OCI-LY1 (cell line): ENCODE results near the gene ASRGL1.

Source experiments
- H2AFZ ChIP-seq: fragments of 200-600 bp; sonication (generic), shearing (Covaris generic); 2 replicates; pipeline ENCODE4 v1.6.0; 2014; ENCODE audit warnings: antibody characterized with exemption, mild to moderate bottlenecking, low read length
- H3F3A ChIP-seq: fragments of 200-600 bp; sonication (generic), shearing (Covaris generic); 2 replicates; pipeline ENCODE4 v1.6.0; 2014; ENCODE audit warnings: mild to moderate bottlenecking, antibody characterized with exemption, low read length, moderate library complexity; ENCODE audit not compliant: insufficient read depth
- H3K27ac ChIP-seq: fragments of 200-600 bp; sonication (generic); 2 replicates; pipeline ENCODE4 v1.5.1; 2014; ENCODE audit warnings: low read length, mixed run types, mild to moderate bottlenecking, low read depth; ENCODE audit not compliant: poor library complexity, severe bottlenecking
- H3K27me3 ChIP-seq: fragments of 200-600 bp; sonication (generic); 2 replicates; pipeline ENCODE4 v1.6.0; 2014; ENCODE audit warnings: antibody characterized with exemption, mild to moderate bottlenecking, low read length, moderate library complexity; ENCODE audit not compliant: insufficient read depth
- H3K36me3 ChIP-seq: fragments of 200-600 bp; sonication (generic); 2 replicates; pipeline ENCODE4 v1.6.1; 2014; ENCODE audit warnings: mild to moderate bottlenecking, antibody characterized with exemption, low read length, moderate library complexity, mixed read lengths; ENCODE audit not compliant: insufficient read depth
- H3K4me1 ChIP-seq: fragments of 200-600 bp; sonication (generic); 2 replicates; pipeline ENCODE4 v1.5.1; 2014; ENCODE audit warnings: mild to moderate bottlenecking, low read length, moderate library complexity; ENCODE audit not compliant: insufficient read depth, severe bottlenecking
- H3K4me2 ChIP-seq: fragments of 200-600 bp; sonication (generic), shearing (Covaris generic); 2 replicates; pipeline ENCODE4 v1.6.1; 2014; ENCODE audit warnings: low read length
- H3K4me3 ChIP-seq: fragments of 200-600 bp; sonication (generic); 2 replicates; pipeline ENCODE4 v1.5.1; 2014; ENCODE audit warnings: low read length, low read depth, mild to moderate bottlenecking, mixed read lengths; ENCODE audit not compliant: poor library complexity, severe bottlenecking
- H3K79me2 ChIP-seq: fragments of 200-600 bp; shearing (Covaris generic); 2 replicates; pipeline ENCODE4 v1.6.1; 2016; ENCODE audit warnings: mixed run types, low read length, mixed read lengths; ENCODE audit not compliant: insufficient read depth
- H3K9ac ChIP-seq: fragments of 200-600 bp; sonication (generic), shearing (Covaris generic); 2 replicates; pipeline ENCODE4 v1.6.1; 2014; ENCODE audit warnings: mild to moderate bottlenecking, low read length, mixed read lengths
- H3K9me2 ChIP-seq: fragments of 200-600 bp; sonication (generic), shearing (Covaris generic); 2 replicates; pipeline ENCODE4 v1.6.1; 2014; ENCODE audit warnings: low read depth, mild to moderate bottlenecking, low read length, mixed read lengths
- H3K9me3 ChIP-seq: fragments of 200-600 bp; shearing (Covaris generic); 2 replicates; pipeline ENCODE4 v1.6.1; 2014; ENCODE audit warnings: low read length, mixed read lengths
- H4K20me1 ChIP-seq: fragments of 200-600 bp; sonication (generic), shearing (Covaris generic); 2 replicates; pipeline ENCODE4 v1.6.0; 2016; ENCODE audit warnings: mild to moderate bottlenecking, low read length; ENCODE audit not compliant: insufficient read depth
- CTCF ChIP-seq: fragments of 200-600 bp; sonication (generic), shearing (Covaris generic); IDR thresholded peaks from 2 replicates; pipeline ENCODE4 v1.5.1; 2017; ENCODE audit warnings: mild to moderate bottlenecking, antibody characterized with exemption, low read length, moderate library complexity, mixed read lengths
- EZH2 ChIP-seq: fragments of 200-600 bp; sonication (generic), shearing (Covaris generic); IDR thresholded peaks from 2 replicates; pipeline ENCODE4 v1.8.0; 2017; ENCODE audit warnings: borderline replicate concordance, mixed run types, mild to moderate bottlenecking, antibody characterized with exemption, low read length, moderate library complexity, mixed read lengths

ASRGL1 gene

GRCh38 chr11:62418136-62418535 lies 80.9 kb downstream of the ASRGL1 start:
- no peaks in the 10 kb centered on the region for H3K9me3 ChIP-seq
- 0 out of 2 replicates have a peak, but pooled peaks cover 9% of the 10 kb centered on the region for H3K27me3 ChIP-seq
- H3K79me2 ChIP-seq, result no peaks in the 10 kb centered on the region
- H3K4me1 ChIP-seq, result no peaks in the 10 kb centered on the region
- H3K4me2 ChIP-seq, result no peak overlapping the region
- H4K20me1 ChIP-seq, result no peaks in the 10 kb centered on the region
- no peak overlapping the region for H3K4me3 ChIP-seq
- H3K9me2 ChIP-seq, result no peaks in the 10 kb centered on the region
- H3K9ac ChIP-seq, result no peak overlapping the region
- H3K36me3 ChIP-seq, result no peaks in the 10 kb centered on the region
- TF ChIP-seq CTCF (no peak), EZH2 (no peak)
- H3F3A ChIP-seq, result no peaks in the 10 kb centered on the region
- no peak overlapping the region for H3K27ac ChIP-seq
- no peak overlapping the region for H2AFZ ChIP-seq

- Histone ChIP-seq H3K36me3 (no peaks in the 10 kb centered on the region), H3K27me3 (0 out of 2 replicates have a peak, but pooled peaks cover 9% of the 10 kb centered on the region), H3K4me3 (no peak within 1 kb of the TSS), H3K27ac (no peak within 1 kb of the TSS), H4K20me1 (no peaks in the 10 kb centered on the region), H3K79me2 (no peaks in the 10 kb centered on the region), H3K9ac (no peak within 1 kb of the TSS), H3K9me3 (no peaks in the 10 kb centered on the region), H2AFZ (no peak within 1 kb of the TSS), H3F3A (no peaks in the 10 kb centered on the region), H3K9me2 (no peaks in the 10 kb centered on the region), H3K4me2 (no peak within 1 kb of the TSS), H3K4me1 (no peaks in the 10 kb centered on the region)
- TF ChIP-seq CTCF (no peak), EZH2 (no peak)
Observed at GRCh38 chr11:62418733-62419132, 81.5 kb downstream of the ASRGL1 start, which contains the start of gene SCGB1A1. SCGB1A1 (plus strand) TSS chr11:62419033; CDS start chr11:62419096, 63 bp downstream.

GRCh38 chr11:62419314-62419929 lies 82.2 kb downstream of the ASRGL1 start:
- H3K9me3 ChIP-seq, result no peaks in the 10 kb centered on the region
- no peaks in the 10 kb centered on the region for H4K20me1 ChIP-seq
- 0 out of 2 replicates have a peak, but pooled peaks cover 12% of the 10 kb centered on the region for H3K27me3 ChIP-seq
- H3K4me1 ChIP-seq, result no peaks in the 10 kb centered on the region
- no peak overlapping the region for H3K9ac ChIP-seq
- no peak overlapping the region for H2AFZ ChIP-seq
- H3K27ac ChIP-seq, result no peak overlapping the region
- no peak overlapping the region for H3K4me2 ChIP-seq
- H3K4me3 ChIP-seq, result no peak overlapping the region
- H3K9me2 ChIP-seq, result no peaks in the 10 kb centered on the region
- H3K79me2 ChIP-seq, result no peaks in the 10 kb centered on the region
- TF ChIP-seq CTCF (no peak), EZH2 (no peak)
- no peaks in the 10 kb centered on the region for H3K36me3 ChIP-seq
- no peaks in the 10 kb centered on the region for H3F3A ChIP-seq
